ENCODE data around the gene MS4A15.

The MS4A15 gene

DNA sequence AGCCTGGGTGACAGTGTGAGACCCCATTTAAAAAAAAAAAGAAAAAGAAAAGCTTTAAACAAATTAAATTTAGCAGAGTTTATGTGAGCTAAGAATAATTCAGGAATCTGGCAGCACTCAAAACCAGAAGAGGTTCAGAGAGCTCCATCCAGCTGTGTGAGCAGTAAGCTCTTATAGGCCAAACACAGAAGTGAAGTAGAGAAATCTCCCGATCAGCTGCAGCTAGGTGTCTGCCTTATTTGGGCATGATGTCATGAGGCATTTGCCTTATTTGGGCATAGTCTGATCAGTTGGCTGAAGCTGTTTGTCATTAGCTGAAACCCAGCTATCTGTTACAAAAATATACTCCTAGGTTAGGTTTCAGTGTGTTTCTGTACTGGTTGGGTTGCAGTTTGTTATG, 8.2 kb downstream of the MS4A15 start:
- Histone ChIP-seq H3K4me3 (ENCODE audit: low read depth, low read length) (no peak overlapping the region), H3K36me3 (replicated peaks) (no peaks in the 10 kb centered on the region), H3K27ac (no peak overlapping the region), H3K27me3 (replicated peaks) (peaks cover 2% of the 10 kb centered on the region)
- TF ChIP-seq, protein P1, sequence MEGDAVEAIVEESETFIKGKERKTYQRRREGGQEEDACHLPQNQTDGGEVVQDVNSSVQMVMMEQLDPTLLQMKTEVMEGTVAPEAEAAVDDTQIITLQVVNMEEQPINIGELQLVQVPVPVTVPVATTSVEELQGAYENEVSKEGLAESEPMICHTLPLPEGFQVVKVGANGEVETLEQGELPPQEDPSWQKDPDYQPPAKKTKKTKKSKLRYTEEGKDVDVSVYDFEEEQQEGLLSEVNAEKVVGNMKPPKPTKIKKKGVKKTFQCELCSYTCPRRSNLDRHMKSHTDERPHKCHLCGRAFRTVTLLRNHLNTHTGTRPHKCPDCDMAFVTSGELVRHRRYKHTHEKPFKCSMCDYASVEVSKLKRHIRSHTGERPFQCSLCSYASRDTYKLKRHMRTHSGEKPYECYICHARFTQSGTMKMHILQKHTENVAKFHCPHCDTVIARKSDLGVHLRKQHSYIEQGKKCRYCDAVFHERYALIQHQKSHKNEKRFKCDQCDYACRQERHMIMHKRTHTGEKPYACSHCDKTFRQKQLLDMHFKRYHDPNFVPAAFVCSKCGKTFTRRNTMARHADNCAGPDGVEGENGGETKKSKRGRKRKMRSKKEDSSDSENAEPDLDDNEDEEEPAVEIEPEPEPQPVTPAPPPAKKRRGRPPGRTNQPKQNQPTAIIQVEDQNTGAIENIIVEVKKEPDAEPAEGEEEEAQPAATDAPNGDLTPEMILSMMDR (IDR thresholded peaks at IDR 0.05; ENCODE audit: low read depth, low read length, missing control alignments), result no peak
- DNase-seq, result no peak
- in situ Hi-C loops (cut with HindIII; ENCODE audit: low pct_ligation_motif_present, low sequenced_read_pairs), result no loop called here

DNA sequence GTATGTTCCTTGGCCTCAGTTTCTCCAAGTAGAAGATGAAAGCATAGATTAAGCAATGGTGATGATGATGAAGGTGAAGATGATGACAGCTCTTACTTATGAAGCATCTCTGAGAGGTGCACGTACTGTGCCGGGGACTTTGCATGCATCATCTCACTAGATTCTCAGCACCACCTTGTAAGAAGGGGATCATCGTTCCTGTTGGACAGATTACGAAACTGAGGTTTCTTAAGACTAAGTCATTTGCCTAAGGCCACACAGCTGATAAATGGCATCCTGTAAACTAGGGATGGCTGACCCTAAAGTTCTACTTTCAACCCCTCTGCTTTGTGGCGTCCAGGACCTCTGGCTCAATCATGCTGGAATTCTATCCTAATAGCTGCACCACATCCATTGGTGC, 8.7 kb downstream of the MS4A15 start:
- Histone ChIP-seq H3K27me3 (replicated peaks) (peaks cover 2% of the 10 kb centered on the region), H3K27ac (no peak overlapping the region), H3K36me3 (replicated peaks) (no peaks in the 10 kb centered on the region), H3K4me3 (ENCODE audit: low read depth, low read length) (no peak overlapping the region)
- DNase-seq, result no peak
- in situ Hi-C loops (cut with HindIII; ENCODE audit: low pct_ligation_motif_present, low sequenced_read_pairs), result no loop called here
- TF ChIP-seq, protein P1 (IDR thresholded peaks at IDR 0.05; ENCODE audit: low read depth, low read length, missing control alignments), result no peak

DNA sequence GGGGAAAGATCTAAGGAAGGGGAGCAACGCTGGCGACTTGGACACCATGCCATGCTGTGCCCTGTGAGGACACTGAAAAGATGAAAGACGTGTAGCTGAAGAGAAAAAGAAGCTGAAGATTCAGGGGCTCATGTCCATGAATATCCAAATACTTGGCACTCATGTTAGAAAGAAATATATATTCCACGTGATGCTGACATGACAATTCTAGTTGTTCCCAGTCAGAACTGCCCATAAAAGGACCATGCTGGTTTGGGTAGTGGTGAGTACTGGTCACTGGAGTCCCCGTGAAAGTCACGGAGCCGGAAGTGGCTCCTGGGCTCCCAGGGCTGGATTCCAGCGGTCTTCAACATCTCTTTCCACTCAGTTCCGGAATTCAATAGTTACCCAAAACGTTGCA, 9.9 kb downstream of the MS4A15 start:
- DNase-seq, result no peak
- in situ Hi-C loops (cut with HindIII; ENCODE audit: low pct_ligation_motif_present, low sequenced_read_pairs), result no loop called here
- H3K4me3 ChIP-seq (ENCODE audit: low read depth, low read length), result no peak overlapping the region
- no peak overlapping the region for H3K27ac ChIP-seq
- H3K36me3 ChIP-seq (replicated peaks), result no peaks in the 10 kb centered on the region
- TF ChIP-seq, protein P1 (IDR thresholded peaks at IDR 0.05; ENCODE audit: low read depth, low read length, missing control alignments), result no peak
- H3K27me3 ChIP-seq (replicated peaks), result peaks cover 2% of the 10 kb centered on the region

DNA sequence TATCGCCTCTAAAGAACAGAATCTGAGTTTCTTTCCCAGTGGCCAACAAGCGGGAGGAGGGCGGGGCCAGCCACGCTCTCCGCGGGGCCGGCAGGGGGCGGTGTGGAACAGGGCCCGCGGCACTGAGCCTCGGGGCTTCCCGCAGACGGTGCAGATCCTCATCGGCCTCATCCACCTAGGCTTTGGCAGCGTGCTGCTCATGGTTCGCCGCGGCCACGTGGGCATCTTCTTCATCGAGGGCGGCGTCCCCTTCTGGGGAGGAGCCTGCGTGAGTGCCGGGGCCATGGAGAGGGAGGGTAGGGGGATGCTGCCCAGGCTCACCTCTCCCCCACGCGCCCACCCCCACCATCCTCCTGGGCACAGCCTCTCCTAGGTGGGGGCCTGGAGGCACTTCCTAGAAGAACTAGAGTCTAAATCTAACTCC, 10.7 kb downstream of the MS4A15 start:
- Histone ChIP-seq H3K36me3 (replicated peaks) (no peaks in the 10 kb centered on the region), H3K27ac (no peak overlapping the region), H3K4me3 (ENCODE audit: low read depth, low read length) (no peak overlapping the region), H3K27me3 (replicated peaks) (peaks cover 2% of the 10 kb centered on the region)
- TF ChIP-seq, protein P1 (IDR thresholded peaks at IDR 0.05; ENCODE audit: low read depth, low read length, missing control alignments), result peak; percentile 57
- in situ Hi-C loops (cut with HindIII; ENCODE audit: low pct_ligation_motif_present, low sequenced_read_pairs), result no loop called here
- DNase-seq, result no peak

DNA sequence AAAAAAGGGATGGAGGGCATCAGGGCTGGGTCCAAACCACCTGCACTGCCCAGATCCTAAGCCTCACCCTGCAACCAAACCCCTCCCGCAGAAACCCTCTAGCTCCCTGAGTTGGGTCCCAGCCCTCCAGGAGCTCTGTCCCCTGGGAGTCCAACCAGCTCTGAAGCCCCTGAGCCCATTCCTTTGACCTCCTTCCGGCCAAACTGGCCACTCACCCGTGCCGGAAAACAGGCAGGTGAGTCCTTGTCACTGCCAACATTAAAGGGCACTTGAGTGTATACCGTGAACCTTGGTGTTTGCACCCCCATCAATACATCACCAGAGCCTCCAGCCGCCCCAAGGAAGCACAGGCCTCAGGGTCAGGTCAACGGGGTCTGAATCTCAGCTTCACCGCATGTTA, 11.5 kb downstream of the MS4A15 start:
- Histone ChIP-seq H3K4me3 (ENCODE audit: low read depth, low read length) (no peak overlapping the region), H3K27ac (no peak overlapping the region), H3K36me3 (replicated peaks) (no peaks in the 10 kb centered on the region), H3K27me3 (replicated peaks) (no peaks in the 10 kb centered on the region)
- TF ChIP-seq, protein P1 (IDR thresholded peaks at IDR 0.05; ENCODE audit: low read depth, low read length, missing control alignments), result no peak
- no peak for DNase-seq
- in situ Hi-C loops (cut with HindIII; ENCODE audit: low pct_ligation_motif_present, low sequenced_read_pairs), result no loop called here

DNA sequence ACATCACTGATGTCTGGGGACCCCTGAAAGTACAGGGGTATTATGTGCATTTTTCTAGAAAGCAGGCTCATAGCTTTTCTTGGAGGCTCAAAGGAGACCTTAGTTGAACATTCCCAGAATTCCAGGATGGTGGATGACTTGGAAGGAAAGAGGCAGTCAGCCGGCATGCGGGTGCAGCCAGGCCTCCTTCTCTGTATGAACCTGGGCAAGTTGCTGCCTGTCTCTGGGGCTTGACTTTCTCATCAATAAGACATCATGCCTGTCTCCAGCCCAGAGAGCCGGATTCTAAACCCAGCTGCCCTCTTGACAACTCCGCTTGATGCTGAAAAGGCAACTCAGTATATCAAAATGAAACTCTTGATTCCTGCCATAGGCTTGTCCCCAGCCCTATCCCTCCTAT, 12.6 kb downstream of the MS4A15 start:
- in situ Hi-C loops (cut with HindIII; ENCODE audit: low pct_ligation_motif_present, low sequenced_read_pairs), result no loop called here
- no peak overlapping the region for H3K4me3 ChIP-seq (ENCODE audit: low read depth, low read length)
- H3K27me3 ChIP-seq (replicated peaks), result no peaks in the 10 kb centered on the region
- TF ChIP-seq, protein P1 (IDR thresholded peaks at IDR 0.05; ENCODE audit: low read depth, low read length, missing control alignments), result no peak
- no peak overlapping the region for H3K27ac ChIP-seq
- no peak for DNase-seq
- H3K36me3 ChIP-seq (replicated peaks), result no peaks in the 10 kb centered on the region

Data from brain microvascular endothelial cell (primary cell).